ENCODE data around the gene KCNG3. TPM values are rescaled to one million over a fixed set of nuclear protein-coding genes. Genes with fewer than 3 reads are reported as not detected.

The KCNG3 gene
- total and polyA plus RNA-seq, 2 of the 13 experiments (the other 11 are each of a cell fraction or from before 2014, with no cell fraction given): 2.8 to 4.8 TPM

GRCh38 chr2:42494355-42495233, 812 bp upstream of the KCNG3 start (continued):
- TF ChIP-seq ATF1 (CRISPR knock-in tag; IDR thresholded peaks at IDR 0.05) (0 out of 2 replicates have a peak, but pooled peaks have one; percentile 15), ZFP91 (CRISPR knock-in tag; IDR thresholded peaks at IDR 0.05; ENCODE audit: borderline replicate concordance) (peak; percentile 83; the same call in 1 of the 2 replicates), ZSCAN30 (CRISPR knock-in tag; IDR thresholded peaks at IDR 0.05) (no peak), HMGXB4 (CRISPR knock-in tag; IDR thresholded peaks at IDR 0.05; ENCODE audit: borderline replicate concordance in 1 of 2, low read depth in 1 of 2) (peak; percentile 66 to 71; a peak in 3 of 4 replicates), MEIS2 (CRISPR knock-in tag; IDR thresholded peaks at IDR 0.05) (no peak), DZIP1 (CRISPR knock-in tag; IDR thresholded peaks at IDR 0.05) (no peak), ZNF317 (CRISPR knock-in tag; IDR thresholded peaks at IDR 0.05) (peak; percentile 73; the same call in 1 of the 2 replicates), ZNF280B (CRISPR knock-in tag; IDR thresholded peaks at IDR 0.05; ENCODE audit: borderline replicate concordance) (no peak), ZGPAT (CRISPR knock-in tag; IDR thresholded peaks at IDR 0.05) (peak; percentile 17; the same call in 1 of the 2 replicates), SRSF4 (IDR thresholded peaks at IDR 0.05; ENCODE audit: low read depth, low read length, poor library complexity, severe bottlenecking) (no peak), SALL2 (CRISPR knock-in tag; IDR thresholded peaks at IDR 0.05) (no peak; the same call in 1 of the 2 replicates), TAF1 (CRISPR knock-in tag; IDR thresholded peaks at IDR 0.05) (peak; percentile 18; the same call in 1 of the 2 replicates), ZNF180 (CRISPR knock-in tag; IDR thresholded peaks at IDR 0.05; ENCODE audit: borderline replicate concordance, low read depth) (no peak), JDP2 (CRISPR knock-in tag; IDR thresholded peaks at IDR 0.05; ENCODE audit: borderline replicate concordance) (no peak), ZBTB1 (CRISPR knock-in tag; IDR thresholded peaks at IDR 0.05; ENCODE audit: borderline replicate concordance) (no peak), HDAC2 (CRISPR knock-in tag; IDR thresholded peaks at IDR 0.05) (peak; percentile 52), CHD2 (IDR thresholded peaks at IDR 0.05; ENCODE audit: low read depth, low read length) (no peak), XRCC5 (optimal IDR thresholded peaks at IDR 0.05; ENCODE audit: low read length) (peak; percentile 35), PHF21A (CRISPR knock-in tag; IDR thresholded peaks at IDR 0.05) (peak; percentile 66; the same call in 1 of the 2 replicates)
